ENCODE data around the gene NUS1.
A peak's percentile ranks its signal among the peaks of the same experiment; 100 is the strongest.
"Not testable (repeated sequence)": the region's sequence is repeated elsewhere in the genome, so short reads cannot be mapped to it uniquely, and the experiment has no call there.

Gene NUS1

GRCh38 chr6:117718895-117719294 is 43.6 kb downstream of the NUS1 start:
- DNase-seq = peak; percentile 30

- DNase-seq = not testable (repeated sequence)
Measured at GRCh38 chr6:117721520-117721919, 46.3 kb downstream of the NUS1 start.

- DNase-seq = no peak
Measured at GRCh38 chr6:117728626-117729025, 53.4 kb downstream of the NUS1 start.

- no peak for DNase-seq
Measured at GRCh38 chr6:117729613-117730012, 54.3 kb downstream of the NUS1 start.

- peak; percentile 6 for DNase-seq
Measured at GRCh38 chr6:117733341-117733740, 58.1 kb downstream of the NUS1 start.

GRCh38 chr6:117739869-117740268 is 64.6 kb downstream of the NUS1 start:
- DNase-seq = no peak

GRCh38 chr6:117740605-117741004 is 65.3 kb downstream of the NUS1 start:
- no peak for DNase-seq

- DNase-seq = not testable (repeated sequence)
Measured at GRCh38 chr6:117750675-117751074, 75.4 kb downstream of the NUS1 start.

All from DMS53 (cell line).